GM10266 (cell line): ENCODE data around the gene TSPAN17.

ENCODE experiments used
- DNase-seq: peaks from one replicate; pipeline ENCODE4 v3.0.0; 2012; ENCODE audit errors: extremely low spot score
- CTCF ChIP-seq: IDR thresholded peaks from 2 replicates; pipeline ENCODE4 v1.5.1; 2012; ENCODE audit warnings: mild to moderate bottlenecking, low read depth; ENCODE audit not compliant: control insufficient read depth, insufficient read depth; ENCODE audit errors: missing control alignments

Gene TSPAN17

DNA sequence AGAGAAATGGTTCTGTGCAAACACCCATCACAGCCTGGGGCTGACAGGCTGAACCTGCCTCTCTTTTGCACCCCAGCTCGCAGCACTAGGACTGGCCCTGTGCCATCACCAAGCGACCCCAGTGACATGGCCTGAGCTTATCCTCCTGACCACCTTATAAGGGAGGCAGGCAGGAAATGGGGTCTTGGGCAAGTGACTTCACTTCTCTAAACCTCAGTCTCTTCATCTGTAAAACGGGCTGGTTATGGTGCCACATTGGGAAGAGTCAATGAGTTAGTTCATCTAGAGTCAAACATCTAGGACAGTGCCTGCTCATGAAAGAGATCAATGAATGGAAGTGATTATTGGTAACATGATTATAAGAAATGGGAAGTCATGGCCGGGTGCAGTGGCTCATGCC, 23.1 kb upstream of the TSPAN17 start:
- TF ChIP-seq CTCF = no peak
- no peak for DNase-seq

GRCh38 chr5:176624938-176625337, 22.3 kb upstream of the TSPAN17 start:
- no peak for DNase-seq
- no peak for TF ChIP-seq CTCF

DNA sequence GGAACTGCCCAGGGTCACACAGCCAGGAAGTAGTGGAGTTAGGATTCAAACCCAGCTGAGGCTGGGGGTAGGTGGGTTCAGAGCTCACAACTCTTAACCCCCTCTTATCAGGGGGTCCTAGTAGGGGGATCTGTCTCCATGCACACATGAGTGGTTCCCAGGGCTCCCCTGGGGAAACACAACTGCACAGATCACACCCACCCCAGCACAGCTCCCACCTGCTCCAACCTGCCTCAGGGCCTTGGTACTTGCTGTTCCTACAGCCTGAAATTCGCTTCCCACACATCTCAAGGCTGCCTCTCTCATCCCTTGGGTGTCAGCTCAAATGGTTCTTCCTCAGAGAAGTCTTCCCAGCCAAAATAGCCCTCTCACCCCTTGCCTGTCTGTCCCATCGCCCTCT, 21.8 kb upstream of the TSPAN17 start:
- TF ChIP-seq CTCF = no peak
- DNase-seq = no peak

DNA sequence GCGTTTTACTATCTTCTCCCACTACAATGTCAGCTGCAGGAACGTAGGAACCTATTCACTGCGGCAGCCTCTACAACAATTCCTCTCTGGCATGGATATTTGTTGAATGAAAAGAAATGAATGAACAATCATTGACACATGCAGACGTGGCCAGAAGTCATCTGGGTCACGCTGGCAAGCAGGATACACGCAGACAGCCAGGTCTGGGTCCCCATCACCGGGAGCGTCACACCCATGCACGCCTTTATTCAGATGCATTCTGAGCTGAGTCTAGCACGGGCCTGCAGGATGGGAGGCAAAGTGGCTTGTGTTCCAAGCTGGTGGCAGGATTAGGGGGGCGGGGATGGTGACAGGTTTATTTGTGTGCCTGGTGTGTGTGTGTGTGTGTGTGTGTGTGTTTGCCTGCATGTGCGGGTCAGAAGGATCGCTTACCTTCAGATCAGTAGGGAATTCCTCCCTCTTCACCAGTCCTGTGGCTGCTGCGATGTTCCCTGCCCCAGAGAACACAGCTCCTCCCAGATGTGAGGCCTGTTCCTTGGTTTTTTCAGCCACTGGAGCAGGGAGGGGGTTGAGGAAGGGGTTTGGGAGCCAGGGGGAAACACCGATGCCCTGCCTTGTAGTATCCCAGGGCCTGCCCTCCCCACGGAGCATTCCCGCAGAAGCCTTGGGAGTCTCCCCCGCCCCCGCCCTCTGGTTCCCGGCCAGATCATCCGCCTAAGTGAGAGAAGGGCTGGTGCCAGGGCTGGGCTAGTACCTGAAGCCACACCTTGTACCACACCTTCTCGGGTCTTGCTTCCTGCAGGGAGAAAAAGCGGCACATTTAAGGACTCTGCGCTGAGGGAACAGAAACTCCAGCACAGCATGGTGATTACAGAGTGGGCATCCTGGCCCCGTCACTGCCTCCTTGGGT, 21.1 kb upstream of the TSPAN17 start:
- TF ChIP-seq CTCF = no peak
- no peak for DNase-seq

DNA sequence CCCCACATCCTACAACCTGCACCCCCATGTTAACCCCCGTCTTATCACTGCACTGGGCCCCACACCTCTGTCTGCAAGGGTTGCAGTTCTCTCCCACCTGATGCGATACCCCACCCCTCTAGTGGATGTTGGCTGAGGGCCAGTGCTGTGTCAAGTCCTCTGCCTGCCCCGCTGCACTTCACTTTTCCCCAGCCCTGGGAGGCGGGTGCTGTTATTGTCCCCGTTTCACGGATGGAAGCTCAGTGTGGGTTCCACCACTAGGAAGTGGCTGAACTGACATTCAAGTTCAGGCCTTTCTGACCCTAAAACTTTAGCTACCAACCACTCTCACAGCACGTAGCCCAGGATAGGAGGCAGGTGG, 20.4 kb upstream of the TSPAN17 start:
- no peak for DNase-seq
- no peak for TF ChIP-seq CTCF

GRCh38 chr5:176627582-176627981, 19.7 kb upstream of the TSPAN17 start:
- no peak for DNase-seq
- no peak for TF ChIP-seq CTCF

- no peak for DNase-seq
- no peak for TF ChIP-seq CTCF
Observed at GRCh38 chr5:176628406-176629228, 18.7 kb upstream of the TSPAN17 start.
